HG02870 (cell line): Measurements from ENCODE around the gene CCNJ.
"Not testable (repeated sequence)": the region's sequence is repeated elsewhere in the genome, so short reads cannot be mapped to it uniquely, and the experiment has no call there.

Experiments
- ATAC-seq: cut with Tn5 transposase; IDR thresholded peaks from one replicate; pipeline ENCODE4 v1.9.1; 2021; ENCODE audit warnings: mild to moderate bottlenecking, moderate library complexity; ENCODE audit not compliant: unreplicated experiment

CCNJ gene

GRCh38 chr10:96043033-96043892 is at the start of gene CCNJ:
CCNJ (plus strand) TSS chr10:96043583; CDS start chr10:96044394, 811 bp downstream.
- ATAC-seq: peak; percentile 78

DNA sequence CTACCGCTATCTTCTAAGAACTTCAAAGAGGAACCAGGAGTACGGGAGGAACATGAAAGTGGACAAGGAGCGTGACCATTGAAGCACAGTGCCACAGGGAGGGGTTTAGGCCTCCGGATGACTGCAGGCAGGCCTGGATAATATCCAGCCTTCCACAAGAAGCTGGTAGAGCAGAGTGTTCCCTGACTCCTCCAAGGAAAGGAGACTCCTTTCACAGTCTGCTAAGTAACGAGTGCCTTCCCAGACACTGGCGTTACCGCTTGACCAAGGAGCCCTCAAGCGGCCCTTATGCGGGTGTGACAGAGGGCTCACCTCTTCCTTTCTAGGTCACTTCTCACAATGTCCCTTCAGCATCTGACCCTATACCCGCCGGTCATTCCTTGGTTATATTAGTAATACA is 49.0 kb upstream of the CCNJ start:
- ATAC-seq: not testable (repeated sequence)

DNA sequence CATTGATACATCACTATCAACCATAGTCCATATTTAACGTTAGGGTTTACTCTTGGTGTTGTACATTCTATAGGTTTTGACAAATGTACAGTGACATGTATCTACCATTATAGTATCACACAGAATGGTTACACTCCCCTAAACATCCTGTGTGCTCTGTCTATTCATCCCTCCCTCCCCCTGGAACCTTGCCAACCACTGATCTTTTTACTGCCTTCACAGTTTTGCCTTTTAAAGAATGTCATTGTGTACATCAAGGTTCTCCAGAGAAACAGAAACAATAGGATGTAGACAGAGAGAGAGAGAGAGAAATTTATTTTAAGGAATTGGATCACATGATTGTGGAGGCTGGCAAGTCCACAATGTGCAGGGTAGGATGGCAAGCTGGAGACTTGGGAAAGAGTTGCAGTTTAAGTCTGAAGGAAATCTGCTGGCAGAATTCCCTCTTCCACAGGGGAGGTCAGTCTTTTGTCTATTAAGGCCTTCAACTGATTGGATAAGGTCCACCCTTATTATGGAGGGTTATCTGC is 45.1 kb upstream of the CCNJ start:
- no peak for ATAC-seq

- ATAC-seq: no peak
Observed at GRCh38 chr10:96013956-96014355, 29.4 kb upstream of the CCNJ start.

DNA sequence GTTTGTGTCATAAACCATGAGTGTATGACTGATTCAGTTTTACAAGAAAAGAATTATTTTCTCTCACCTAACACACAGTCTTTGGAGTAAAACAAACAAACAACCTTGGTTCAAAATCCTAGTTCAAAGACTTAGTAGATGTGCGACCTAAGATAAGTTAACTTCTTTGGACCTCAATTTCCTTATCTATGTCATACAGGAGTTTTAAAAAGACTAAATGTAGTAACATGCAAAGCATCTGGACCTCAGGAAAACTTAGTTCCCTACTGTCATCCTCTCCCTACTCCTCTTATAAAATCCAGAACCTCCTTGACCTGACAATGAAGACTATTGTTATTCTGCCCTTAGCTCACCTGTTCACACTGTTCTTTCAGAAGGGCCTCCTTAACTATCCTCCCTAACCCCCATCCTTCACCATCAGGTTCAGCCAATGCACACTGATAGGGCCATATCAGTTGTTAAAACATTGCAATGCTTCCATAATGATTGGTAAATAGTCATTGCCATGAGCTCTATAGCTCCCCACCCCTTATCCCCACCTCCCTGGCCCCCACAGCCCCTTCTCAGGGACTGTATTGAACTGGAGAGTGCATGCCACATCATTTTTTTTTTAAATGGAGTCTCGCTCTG is 28.8 kb upstream of the CCNJ start:
- ATAC-seq: no peak

GRCh38 chr10:96017191-96017687 is 26.1 kb upstream of the CCNJ start:
- peak; percentile 59 for ATAC-seq

DNA sequence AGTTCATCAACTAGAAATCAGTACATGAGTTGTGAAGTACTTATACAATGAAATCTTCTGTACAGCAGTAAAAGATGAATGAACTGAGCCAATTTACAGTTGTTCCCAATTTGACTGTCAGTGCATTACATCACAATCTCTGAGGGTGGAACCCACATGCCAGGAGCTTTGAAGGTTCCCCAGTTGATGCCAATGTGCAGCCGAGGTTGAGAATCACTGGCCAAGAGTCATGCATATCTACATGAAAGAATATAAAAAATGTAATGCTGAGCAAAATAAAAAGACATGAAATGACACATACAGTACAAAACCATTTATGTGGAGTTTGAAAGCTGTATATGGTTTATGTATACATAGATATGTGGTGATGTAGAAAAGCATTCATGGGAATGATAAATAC is 22.1 kb upstream of the CCNJ start:
- ATAC-seq: no peak

GRCh38 chr10:96022739-96023138 is 20.6 kb upstream of the CCNJ start:
- no peak for ATAC-seq

- ATAC-seq: no peak
Observed at GRCh38 chr10:96023168-96023567, 20.2 kb upstream of the CCNJ start.

GRCh38 chr10:96025566-96025965 is 17.8 kb upstream of the CCNJ start:
- peak; percentile 77 for ATAC-seq

GRCh38 chr10:96034625-96035024 is 8.8 kb upstream of the CCNJ start:
- ATAC-seq: no peak

GRCh38 chr10:96038476-96039387 is 4.7 kb upstream of the CCNJ start:
- no peak for ATAC-seq

DNA sequence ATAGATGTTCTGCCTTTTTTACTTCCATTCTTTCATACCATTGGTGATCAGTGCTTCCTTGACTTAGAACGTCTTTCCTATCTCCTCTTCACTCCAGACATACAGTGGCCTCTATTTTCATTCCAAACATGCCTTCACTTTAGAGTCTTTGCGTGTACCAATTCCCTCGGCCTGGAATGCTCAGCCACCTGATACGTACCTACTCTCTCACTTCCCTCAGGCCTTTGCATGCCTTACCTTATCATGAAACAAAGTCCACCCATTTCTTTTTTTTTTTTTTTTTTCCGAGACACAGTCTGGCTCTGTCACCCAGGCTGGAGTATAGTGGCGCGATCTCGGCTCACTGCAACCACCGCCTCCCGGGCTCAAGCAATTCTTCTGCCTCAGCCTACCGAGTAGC is 2.2 kb upstream of the CCNJ start:
- no peak for ATAC-seq

DNA sequence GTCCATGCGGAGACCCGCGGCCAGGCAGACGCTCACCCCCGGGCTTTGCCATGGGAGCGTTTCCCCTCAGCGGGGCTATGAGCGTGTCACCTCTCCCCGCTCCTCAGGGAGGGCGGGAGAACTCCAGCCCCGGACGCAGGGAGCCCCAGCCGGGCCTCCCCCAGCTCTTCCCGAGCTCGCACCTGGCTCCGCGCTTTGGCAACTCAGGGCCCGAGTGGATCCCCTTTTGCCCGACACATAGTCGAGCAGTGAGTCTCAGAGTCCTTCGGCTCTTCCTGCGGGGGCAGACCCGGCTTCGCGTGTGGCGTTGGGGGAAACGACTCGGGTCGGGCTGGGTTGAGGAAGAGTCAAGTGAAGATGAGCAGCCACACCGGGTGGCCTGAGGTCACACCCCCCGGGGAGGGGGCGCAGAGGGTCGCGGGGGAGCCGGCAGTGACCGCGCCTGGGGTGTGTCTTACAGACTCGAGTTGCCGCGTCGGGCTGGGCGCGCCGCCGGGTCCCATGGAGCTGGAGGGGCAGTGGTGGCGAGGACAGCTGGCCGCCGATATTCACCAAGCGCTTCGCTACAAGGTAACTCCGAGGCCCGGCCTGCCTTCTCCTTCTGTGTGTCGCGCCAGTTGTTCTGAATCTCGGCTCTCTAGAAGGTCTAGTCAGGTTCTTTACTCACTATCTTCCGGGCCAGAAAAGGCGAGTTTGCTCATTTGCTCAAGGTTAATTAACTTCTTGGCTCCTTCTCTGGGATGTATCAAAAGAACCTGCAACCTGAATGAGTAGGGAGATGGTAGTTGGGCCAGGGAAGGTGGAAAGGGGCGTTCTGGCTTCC is 721 bp downstream of the CCNJ start:
- ATAC-seq: peak; percentile 32

DNA sequence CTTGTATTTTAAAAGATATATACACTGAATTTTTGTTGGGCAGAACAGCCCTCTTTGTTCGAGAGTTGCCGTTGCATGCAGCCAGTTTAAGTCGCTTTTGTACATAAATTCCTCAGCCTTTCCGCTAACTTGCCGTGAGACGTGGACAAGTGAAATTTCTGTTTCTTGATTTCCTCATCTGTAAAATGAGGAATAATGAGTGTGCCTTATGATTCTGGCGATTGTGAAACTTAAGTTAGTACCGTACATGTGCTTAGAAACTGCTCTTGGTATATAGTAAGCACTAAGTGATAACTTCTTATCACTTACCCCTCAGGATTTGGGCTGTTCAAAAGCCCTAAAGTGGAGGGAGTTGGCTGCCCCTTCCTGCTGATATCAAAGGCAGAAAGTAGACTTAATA is 1.4 kb downstream of the CCNJ start:
- no peak for ATAC-seq

DNA sequence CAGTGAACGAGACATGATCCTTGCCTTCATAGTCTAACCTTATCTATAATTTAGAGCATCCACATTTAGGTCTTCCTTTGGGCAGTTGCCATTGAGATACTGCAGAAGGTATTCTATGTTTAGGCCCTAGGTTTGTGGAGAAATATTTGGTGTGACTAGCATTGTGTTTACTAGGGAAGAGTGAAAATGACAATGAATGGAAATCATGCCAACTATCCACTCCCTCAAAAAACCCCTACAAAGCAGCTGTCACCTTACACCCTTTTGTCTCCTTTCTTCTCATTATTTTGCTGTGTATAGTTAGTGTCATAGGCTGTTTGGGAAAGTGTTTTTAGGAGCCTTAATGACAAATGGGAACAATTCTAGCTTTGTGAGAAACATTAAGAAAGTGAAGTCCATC is 3.2 kb downstream of the CCNJ start:
- ATAC-seq: no peak

- ATAC-seq: no peak
Observed at GRCh38 chr10:96047004-96047649, 3.7 kb downstream of the CCNJ start.

DNA sequence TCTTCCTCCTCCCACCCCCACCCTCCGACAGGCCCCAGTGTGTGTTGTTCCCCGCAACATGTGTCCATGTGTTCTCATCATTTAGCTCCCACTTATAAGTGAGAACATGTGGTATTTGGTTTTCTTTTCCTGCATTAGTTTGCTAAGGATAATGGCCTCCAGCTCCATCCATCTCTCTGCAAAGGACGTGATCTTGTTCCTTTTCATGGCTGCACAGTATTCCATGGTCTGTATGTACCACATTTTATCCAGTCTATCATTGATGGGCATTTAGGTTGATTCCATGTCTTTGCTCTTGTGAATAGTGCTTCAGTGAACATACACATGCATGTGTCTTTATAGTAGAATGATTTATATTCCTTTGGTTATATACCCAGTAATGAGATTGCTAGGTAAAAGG is 4.5 kb downstream of the CCNJ start:
- not testable (repeated sequence) for ATAC-seq

DNA sequence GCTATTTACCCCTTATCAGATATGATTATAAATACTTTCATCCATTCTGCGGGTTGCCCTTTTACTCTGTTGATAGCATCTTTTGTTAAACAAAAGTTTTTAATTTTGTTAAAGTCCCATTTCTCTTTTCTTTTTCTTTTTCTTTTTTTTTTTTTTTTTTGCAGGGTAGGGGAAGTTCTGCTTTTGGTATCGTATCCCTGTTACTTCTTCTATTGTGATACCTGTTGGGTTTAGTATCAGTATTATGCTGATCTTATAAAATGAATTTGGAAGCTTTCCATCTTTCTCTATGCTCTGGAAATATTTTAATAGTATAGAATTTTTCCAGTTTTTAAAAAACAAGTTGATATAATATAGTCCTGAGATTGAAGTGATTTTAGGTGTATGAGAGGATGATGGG is 6.0 kb downstream of the CCNJ start:
- no peak for ATAC-seq

GRCh38 chr10:96053985-96054384 is 10.6 kb downstream of the CCNJ start:
- no peak for ATAC-seq
